ENCODE data around the gene LAMC1. TPM values are rescaled to one million over a fixed set of nuclear protein-coding genes. Genes with fewer than 3 reads are reported as not detected.

Gene LAMC1
- total RNA-seq (27.0 and 34.0 TPM in 2 replicates), polyA plus RNA-seq (11.5 and 22.1 TPM in 2 replicates), polyA minus RNA-seq (25.4 and 36.2 TPM in 2 replicates)
- total RNA-seq (2013) = 40.2 TPM

DNA sequence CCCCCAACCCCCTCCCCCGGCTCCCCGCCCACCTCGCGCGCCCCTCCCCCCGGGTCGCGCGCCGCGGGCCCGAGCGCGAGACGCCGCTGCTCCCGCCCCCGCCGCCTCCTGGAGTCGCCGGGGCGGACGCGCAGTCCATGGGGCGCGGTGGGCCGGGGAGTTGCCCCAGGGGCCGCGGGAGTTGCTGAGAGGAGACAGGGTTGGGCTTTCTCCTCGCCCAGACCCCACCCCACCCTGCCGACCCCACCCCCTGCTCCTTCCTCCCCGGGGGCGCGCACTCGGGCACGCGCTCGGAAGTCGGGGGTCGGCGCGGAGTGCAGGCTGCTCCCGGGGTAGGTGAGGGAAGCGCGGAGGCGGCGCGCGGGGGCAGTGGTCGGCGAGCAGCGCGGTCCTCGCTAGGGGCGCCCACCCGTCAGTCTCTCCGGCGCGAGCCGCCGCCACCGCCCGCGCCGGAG, at the start of gene LAMC1:
Gene LAMC1 (plus strand): TSS at position 275 of the 455 bp plus-strand sequence. CDS start 297 bp downstream, outside the sequence.
- Histone ChIP-seq H3K4me2 (replicated peaks; ENCODE audit: low read depth, low read length, poor library complexity, severe bottlenecking) (peak within 1 kb of the TSS; percentile 81), H3K9me3 (ENCODE audit: control extremely low read depth in 1 of 3, control insufficient read depth in 2 of 3, insufficient read depth in 1 of 3, low read length in 2 of 3) (no peaks in the 10 kb centered on the region), H3K27me3 (replicated peaks in 1 of 4; ENCODE audit: control extremely low read depth in 1 of 4, control insufficient read depth in 3 of 4, insufficient read depth in 4 of 4, low read length in 3 of 4) (no peaks in the 10 kb centered on the region), H2AFZ (ENCODE audit: insufficient read depth, low read depth, low read length, poor library complexity, severe bottlenecking) (peak within 1 kb of the TSS; percentile 83), H3K4me3 (ENCODE audit: control extremely low read depth in 1 of 5, extremely low read depth in 1 of 5, insufficient read depth in 1 of 5, low read depth in 2 of 5, low read length in 4 of 5) (peak within 1 kb of the TSS; percentile 45 to 82 (median 68)), H3K79me2 (ENCODE audit: control insufficient read depth, insufficient read depth, low read length) (peaks cover 42% of the 10 kb centered on the region), H3K9ac (ENCODE audit: low read length) (peak within 1 kb of the TSS; percentile 75), H3K27ac (ENCODE audit: low read length in 2 of 2) (peak within 1 kb of the TSS; percentile 62 to 72), H3K36me3 (replicated peaks in 1 of 2; ENCODE audit: control extremely low read depth in 1 of 2, control insufficient read depth in 1 of 2, extremely low read depth in 1 of 2, insufficient read depth in 2 of 2, low read length in 1 of 2) (no peaks in the 10 kb centered on the region), H3K4me1 (ENCODE audit: control insufficient read depth in 2 of 2, insufficient read depth in 2 of 2, low read length in 2 of 2) (peaks cover 19 to 21% of the 10 kb centered on the region in 2 donors), H4K20me1 (ENCODE audit: control insufficient read depth, insufficient read depth, low read length, poor library complexity, severe bottlenecking) (peaks cover 18% of the 10 kb centered on the region)
- H3K27me3 Mint-ChIP-seq = peaks cover 1% of the 10 kb centered on the region
- peak; percentile 49 for ATAC-seq (ENCODE audit: low read depth)
- ChIA-PET POLR2A (no interaction called here), CTCF (interaction anchor here (1.1 kb wide), 1 partner anchor 23 kb away, joined by 3 read pairs; no protein-coding TSS in a partner anchor)
- peak within 1 kb of the TSS; percentile 99 for H3K4me3 Mint-ChIP-seq
- TF ChIP-seq EZH2 (IDR thresholded peaks at IDR 0.05; ENCODE audit: borderline replicate concordance, insufficient read depth, low read depth, low read length, poor library complexity, severe bottlenecking) (no peak), CTCF (IDR thresholded peaks at IDR 0.05) (no peak)
- H3K27ac Mint-ChIP-seq = peak within 1 kb of the TSS; percentile 97
- WGBS (ENCODE audit: insufficient coverage) = under 1% methylated on average over 39 of the region's 65 CpGs
- no peaks in the 10 kb centered on the region for H3K9me3 Mint-ChIP-seq (ENCODE audit: insufficient read depth)
- peaks cover 42% of the 10 kb centered on the region for H3K4me1 Mint-ChIP-seq
- intact Hi-C loops (cut with micrococcal nuclease) = loop anchor here (5.0 kb wide), 3 partner anchors 49 to 1734 kb away; partner anchors contain the start of gene RGS16
- DNase-seq = peak; percentile 77

DNA sequence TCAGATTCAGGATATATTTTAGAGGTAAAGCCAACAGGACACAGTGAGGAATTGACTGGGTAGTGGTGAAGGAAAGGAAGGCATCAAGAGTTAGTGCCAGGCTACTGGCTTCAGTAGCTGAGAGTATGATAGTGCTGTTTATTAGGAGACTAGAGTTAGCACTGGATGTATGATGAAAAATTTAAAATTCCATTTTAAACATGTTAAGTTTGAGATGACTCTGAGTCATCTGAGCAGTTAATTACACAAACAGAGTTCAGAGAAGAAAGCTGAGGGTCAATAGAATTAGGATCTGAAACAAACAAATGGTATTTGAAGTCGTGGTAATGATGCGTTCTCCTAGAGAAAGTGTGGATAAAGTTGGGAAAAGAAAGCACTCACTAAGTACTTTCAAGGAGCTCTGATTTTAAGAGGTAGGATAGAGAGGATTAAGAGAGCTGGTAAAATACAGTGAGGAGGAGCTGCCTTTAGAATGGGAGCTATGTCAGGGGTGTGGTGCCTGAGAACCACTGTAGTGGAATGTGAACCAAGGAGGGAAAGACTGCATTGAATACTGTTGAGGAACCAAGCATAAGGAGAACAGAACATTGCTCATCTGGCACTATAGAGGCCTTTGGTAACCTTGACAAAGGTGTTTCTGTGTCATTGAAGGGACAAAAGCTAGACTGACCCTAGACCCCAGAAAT, 48.6 kb upstream of the LAMC1 start:
- peaks cover 4% of the 10 kb centered on the region for H3K27me3 Mint-ChIP-seq
- peaks cover 0 to 2% (median 0%) of the 10 kb centered on the region in 4 experiments for H3K27me3 ChIP-seq (replicated peaks in 1 of 4; ENCODE audit: control extremely low read depth in 1 of 4, control insufficient read depth in 3 of 4, insufficient read depth in 4 of 4, low read length in 3 of 4)
- H2AFZ ChIP-seq (ENCODE audit: insufficient read depth, low read depth, low read length, poor library complexity, severe bottlenecking) = no peak overlapping the region
- no peak overlapping the region for H3K4me2 ChIP-seq (replicated peaks; ENCODE audit: low read depth, low read length, poor library complexity, severe bottlenecking)
- CTCF ChIA-PET = interaction anchor here (0.8 to 1.6 kb wide), 2 partner anchors 10 to 12 kb away, joined by 3 read pairs; no protein-coding TSS in a partner anchor
- H3K4me3 ChIP-seq (ENCODE audit: control extremely low read depth in 1 of 5, extremely low read depth in 1 of 5, insufficient read depth in 1 of 5, low read depth in 2 of 5, low read length in 4 of 5) = no peak overlapping the region
- no peaks in the 10 kb centered on the region for H3K9me3 ChIP-seq (ENCODE audit: control extremely low read depth in 1 of 3, control insufficient read depth in 2 of 3, insufficient read depth in 1 of 3, low read length in 2 of 3)
- no peaks in the 10 kb centered on the region for H3K36me3 ChIP-seq (replicated peaks in 1 of 2; ENCODE audit: control extremely low read depth in 1 of 2, control insufficient read depth in 1 of 2, extremely low read depth in 1 of 2, insufficient read depth in 2 of 2, low read length in 1 of 2)
- H3K4me1 ChIP-seq (ENCODE audit: control insufficient read depth in 2 of 2, insufficient read depth in 2 of 2, low read length in 2 of 2) = no peaks in the 10 kb centered on the region
- intact Hi-C loops (cut with micrococcal nuclease) = no loop called here
- POLR2A ChIA-PET = no interaction called here
- no peak overlapping the region for H3K4me3 Mint-ChIP-seq
- no peaks in the 10 kb centered on the region for H3K4me1 Mint-ChIP-seq
- no peak for TF ChIP-seq EZH2 (IDR thresholded peaks at IDR 0.05; ENCODE audit: borderline replicate concordance, insufficient read depth, low read depth, low read length, poor library complexity, severe bottlenecking)
- TF ChIP-seq CTCF (IDR thresholded peaks at IDR 0.05) = no peak
- 93% methylated on average over 2 of the region's 2 CpGs for WGBS (ENCODE audit: insufficient coverage)
- H3K9ac ChIP-seq (ENCODE audit: low read length) = no peak overlapping the region
- no peaks in the 10 kb centered on the region for H4K20me1 ChIP-seq (ENCODE audit: control insufficient read depth, insufficient read depth, low read length, poor library complexity, severe bottlenecking)
- no peaks in the 10 kb centered on the region for H3K79me2 ChIP-seq (ENCODE audit: control insufficient read depth, insufficient read depth, low read length)
- no peak for ATAC-seq (ENCODE audit: low read depth)
- H3K9me3 Mint-ChIP-seq (ENCODE audit: insufficient read depth) = no peaks in the 10 kb centered on the region
- no peak overlapping the region for H3K27ac ChIP-seq (ENCODE audit: low read length in 2 of 2)
- no peak overlapping the region for H3K27ac Mint-ChIP-seq
- DNase-seq = no peak

All from B cell (primary cell).